ENCODE results near the gene LILRB2. TPM values are rescaled to one million over a fixed set of nuclear protein-coding genes. Genes with fewer than 3 reads are reported as not detected.

LILRB2 gene
- total and polyA plus RNA-seq, 2 donors (not counting 3 experiments of a cell fraction or from before 2014, with no cell fraction given) = not detected

- DNase-seq (ENCODE audit: low read depth, low spot score) (no peak), FAIRE-seq (no peak)
- dilution Hi-C loops (cut with MboI; ENCODE audit: extremely low pct_ligation_motif_present, low sequenced_read_pairs) (no loop called here), intact Hi-C loops (cut with micrococcal nuclease) (no loop called here)
- BruUV-seq (replicated peaks) = no TSS peak
- POLR2A ChIA-PET = no interaction called here
- Histone ChIP-seq H2AFZ (ENCODE audit: low read depth, low read length) (no peak overlapping the region), H4K20me1 (replicated peaks; ENCODE audit: control insufficient read depth, extremely low read depth, insufficient read depth, low read length) (no peaks in the 10 kb centered on the region), H3K4me3 (replicated peaks in 1 of 3; ENCODE audit: insufficient read depth in 1 of 3, low read depth in 1 of 3, low read length in 3 of 3) (no peak overlapping the region), H3K9ac (replicated peaks; ENCODE audit: extremely low read depth, insufficient read depth, low read length) (no peak overlapping the region), H3K27me3 (ENCODE audit: control insufficient read depth in 2 of 2, insufficient read depth in 2 of 2, low read length in 2 of 2) (no peaks in the 10 kb centered on the region), H3K4me2 (ENCODE audit: insufficient read depth, low read length) (no peak overlapping the region), H3K9me3 (replicated peaks; ENCODE audit: control insufficient read depth, insufficient read depth, low read length) (no peaks in the 10 kb centered on the region), H3K9me1 (replicated peaks; ENCODE audit: control insufficient read depth, extremely low read depth, insufficient read depth, low read length) (no peaks in the 10 kb centered on the region), H3K79me2 (ENCODE audit: control insufficient read depth, insufficient read depth, low read length) (no peaks in the 10 kb centered on the region), H3K4me1 (ENCODE audit: control insufficient read depth, extremely low read depth, insufficient read depth, low read length) (peaks cover 4% of the 10 kb centered on the region), H3K27ac (ENCODE audit: insufficient read depth, low read depth, low read length) (no peak overlapping the region), H3K36me3 (ENCODE audit: control insufficient read depth in 2 of 2, extremely low read depth in 1 of 2, insufficient read depth in 2 of 2, low read length in 2 of 2) (no peaks in the 10 kb centered on the region)
- CTCF ChIA-PET = interaction anchor here (2.5 kb wide), 1 partner anchor 12 kb away, joined by 15 read pairs; no protein-coding TSS in a partner anchor
- no peak for TF ChIP-seq MYC (IDR thresholded peaks at IDR 0.05; ENCODE audit: low read depth, low read length)
- no peak for TF ChIP-seq MAX (IDR thresholded peaks at IDR 0.05; ENCODE audit: insufficient read depth, insufficient read length)
- no peak for TF ChIP-seq GATA2 (IDR thresholded peaks at IDR 0.05; ENCODE audit: insufficient read depth, insufficient read length, low read depth, low read length)
- TF ChIP-seq JUN (IDR thresholded peaks at IDR 0.05; ENCODE audit: borderline replicate concordance, insufficient read depth, insufficient read length, low read depth) = no peak
- no peak for TF ChIP-seq CTCF (IDR thresholded peaks at IDR 0.05; ENCODE audit: extremely low read depth in 1 of 2, insufficient read depth in 1 of 2, low read depth in 1 of 2, low read length in 2 of 2)
- no peak for TF ChIP-seq FOS (IDR thresholded peaks at IDR 0.05; ENCODE audit: borderline replicate concordance, insufficient read depth, low read length)
- TF ChIP-seq POLR2A (IDR thresholded peaks at IDR 0.05; ENCODE audit: low read depth, low read length) = no peak
- no peak for TF ChIP-seq EZH2 (IDR thresholded peaks at IDR 0.05; ENCODE audit: borderline replicate concordance, low read depth, low read length, severe bottlenecking)
- no peak for TF ChIP-seq POLR2AphosphoS5 (IDR thresholded peaks at IDR 0.05; ENCODE audit: insufficient read depth, low read depth, low read length)
Measured at GRCh38 chr19:54253331-54254194, 27.3 kb downstream of the LILRB2 start.

Measured in endothelial cell of umbilical vein (primary cell).